GM13977 (cell line): Measurements from ENCODE around the gene PLB1.

ENCODE experiments used
- DNase-seq: peaks from one replicate; pipeline ENCODE4 v3.0.0; 2012; ENCODE audit warnings: low spot score
- CTCF ChIP-seq: IDR thresholded peaks from 2 replicates; pipeline ENCODE4 v1.5.1; 2012; ENCODE audit warnings: mild to moderate bottlenecking, control low read depth; ENCODE audit not compliant: insufficient read depth; ENCODE audit errors: extremely low read depth, missing control alignments
- in situ Hi-C: fragments of 300-500 bp; cut with MboI; formaldehyde crosslinking; loops from one replicate; pipeline ENCODE4 v1.12.0; 2022; ENCODE audit warnings: low sequenced_read_pairs, low pct_unique_long_range_greater_than_20kb, mixed read lengths, inconsistent platforms; ENCODE audit not compliant: unreplicated experiment

Gene PLB1

DNA sequence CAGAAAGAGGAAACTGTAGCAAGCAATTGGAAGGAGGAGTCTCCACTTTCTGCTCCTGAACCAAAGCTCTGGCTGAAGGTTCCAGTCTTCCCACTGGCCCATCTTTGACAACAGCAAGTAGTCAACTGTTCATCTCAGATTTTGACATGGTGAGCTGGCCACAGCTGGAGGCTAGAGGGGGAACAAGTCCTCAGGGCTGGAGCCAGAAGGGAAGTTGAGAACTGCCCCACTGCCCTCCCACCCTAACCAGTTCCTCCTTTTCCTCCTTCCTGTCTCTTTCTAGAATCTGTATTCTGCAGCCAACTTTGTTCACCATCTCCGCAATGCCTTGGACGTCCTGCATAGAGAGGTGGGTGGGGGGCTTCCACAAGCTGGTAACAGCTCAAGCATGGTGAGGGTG, 105.8 kb downstream of the PLB1 start:
- DNase-seq, result no peak
- TF ChIP-seq CTCF, result no peak
- in situ Hi-C loops, result no loop called here

GRCh38 chr2:28602136-28602660, 106.3 kb downstream of the PLB1 start:
- in situ Hi-C loops, result no loop called here
- TF ChIP-seq CTCF, result no peak
- no peak for DNase-seq

DNA sequence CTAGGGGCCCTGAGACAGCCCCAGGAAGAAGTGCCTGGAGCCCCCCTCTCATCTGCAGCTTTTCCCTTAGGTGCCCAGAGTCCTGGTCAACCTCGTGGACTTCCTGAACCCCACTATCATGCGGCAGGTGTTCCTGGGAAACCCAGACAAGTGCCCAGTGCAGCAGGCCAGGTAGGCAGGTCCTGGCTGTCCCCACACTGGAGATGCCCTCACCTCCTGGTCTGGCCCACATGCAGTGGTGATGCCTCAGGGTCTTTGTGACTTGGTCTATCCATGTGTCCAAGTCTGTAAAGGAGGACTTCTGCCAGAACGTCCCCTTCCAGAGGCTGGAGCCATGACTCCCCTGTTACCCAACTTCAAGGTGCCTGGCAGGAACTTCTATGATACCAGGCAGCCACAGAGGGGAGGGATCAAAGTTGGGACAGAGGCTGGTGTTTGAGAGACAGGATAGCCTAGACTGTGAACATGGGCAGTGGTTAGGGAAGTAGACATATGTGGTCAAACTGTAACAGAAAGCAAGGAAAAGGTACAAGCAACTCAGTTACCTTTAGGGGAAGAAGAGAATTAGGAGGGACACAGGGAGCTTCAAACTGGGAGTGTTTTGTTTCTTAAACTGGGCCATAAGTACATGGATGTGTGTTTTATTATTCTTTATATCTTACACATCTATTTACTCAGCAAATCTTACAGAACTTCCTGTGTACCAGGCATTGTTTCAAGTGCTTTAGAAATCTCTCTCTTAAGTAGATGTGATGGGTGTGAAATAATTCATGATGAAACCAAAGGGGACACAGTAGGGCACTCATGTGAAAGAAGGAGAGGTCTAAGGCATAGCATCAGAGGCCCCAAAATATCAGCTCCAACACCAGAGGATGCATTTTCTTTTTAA, 107.1 kb downstream of the PLB1 start:
- DNase-seq, result no peak
- TF ChIP-seq CTCF, result no peak
- in situ Hi-C loops, result no loop called here

GRCh38 chr2:28603821-28604220, 108.0 kb downstream of the PLB1 start:
- no peak for TF ChIP-seq CTCF
- no peak for DNase-seq
- in situ Hi-C loops, result no loop called here

DNA sequence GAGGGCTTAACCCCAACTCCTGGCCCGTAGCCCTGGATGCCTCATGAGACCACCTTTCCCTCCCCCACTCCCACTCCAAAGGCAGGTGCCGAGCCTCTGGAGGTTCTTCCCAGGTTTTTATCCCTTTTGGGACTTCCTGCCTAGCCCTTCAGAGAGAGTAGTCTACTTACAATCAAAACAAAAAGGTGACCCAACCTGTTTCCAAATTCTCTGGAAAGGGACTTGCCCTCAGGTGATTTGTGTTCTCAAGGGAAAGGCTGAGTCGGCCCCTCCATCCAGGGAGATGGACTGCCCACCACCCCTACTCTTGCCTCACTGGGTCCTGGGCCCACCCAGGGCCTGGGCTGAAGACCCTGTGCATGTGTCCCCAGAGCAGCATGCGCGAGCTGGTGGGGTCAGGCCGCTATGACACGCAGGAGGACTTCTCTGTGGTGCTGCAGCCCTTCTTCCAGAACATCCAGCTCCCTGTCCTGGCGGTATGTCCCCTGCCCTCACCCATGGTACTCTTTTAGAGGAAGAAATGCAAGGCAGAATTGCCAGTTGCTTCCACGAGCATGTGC, 108.5 kb downstream of the PLB1 start:
- no peak for TF ChIP-seq CTCF
- no peak for DNase-seq
- in situ Hi-C loops, result no loop called here

GRCh38 chr2:28606986-28607441, 111.2 kb downstream of the PLB1 start:
- in situ Hi-C loops, result no loop called here
- no peak for TF ChIP-seq CTCF

More at GRCh38 chr2:28606986-28607441, 111.2 kb downstream of the PLB1 start:
- no peak for DNase-seq
